A549 (cell line): Measurements from ENCODE around the gene ADAMTS12. TPM values are rescaled to one million over a fixed set of nuclear protein-coding genes. Genes with fewer than 3 reads are reported as not detected.

ENCODE experiments used
- ATAC-seq, 2 experiments: fragments of 200-7000 bp in 1 of 2; fragments of >200 bp in 1 of 2; cut with Nextera tagmentation in 1 of 2; cut with Tn5 transposase in 1 of 2; 3 replicates each; pipeline versions ENCODE4 v1.8.0 to v1.9.1; 2018 to 2020; ENCODE audit warnings: mild to moderate bottlenecking in 1 of 2, moderate library complexity in 1 of 2
- CTCF ChIA-PET: fragments of 300-600 bp; sonication (Branson Sonifier 250); formaldehyde crosslinking; extraction: SDS; loops from one replicate; lab custom pipeline; 2021; ENCODE audit warnings: antibody characterized with exemption, inconsistent platforms; lab: Yijun Ruan, JAX
- POLR2A ChIA-PET: fragments of 350-600 bp; formaldehyde crosslinking; extraction: SDS; loops from one replicate; lab custom pipeline; 2021; ENCODE audit warnings: antibody characterized with exemption, inconsistent platforms; lab: Yijun Ruan, JAX
- DNase-seq, 2 experiments: peaks; one replicate each; pipeline versions ENCODE4 v3.0.0 to v3.0.0-alpha.2; 2011 to 2016; ENCODE audit warnings: low read depth in 1 of 2, low spot score in 1 of 2
- FAIRE-seq: peaks from 2 replicates; lab custom pipeline; 2011; peaks lifted over from hg19 to GRCh38; lab: Jason Lieb, UNC
- H3K27ac ChIP-seq, 2 experiments: fragments of >200 bp; sonication (Bioruptor Twin); formaldehyde crosslinking; 3 replicates each; pipeline ENCODE4 v1.5.1; 2016 to 2017
- H3K4me1 ChIP-seq: fragments of >200 bp; sonication (Bioruptor Twin); formaldehyde crosslinking; 3 replicates; pipeline ENCODE4 v1.6.1; 2016
- H3K4me2 ChIP-seq: fragments of >200 bp; sonication (Bioruptor Twin); formaldehyde crosslinking; 3 replicates; pipeline ENCODE4 v1.6.1; 2016
- H3K4me3 ChIP-seq: fragments of >200 bp; sonication (Bioruptor Twin); formaldehyde crosslinking; 3 replicates; pipeline ENCODE4 v1.5.1; 2016
- H3K9me3 ChIP-seq: fragments of >200 bp; sonication (Bioruptor Twin); formaldehyde crosslinking; 3 replicates; pipeline ENCODE4 v1.6.1; 2016
- BCL3 ChIP-seq: fragments of >200 bp; sonication (Bioruptor Twin); formaldehyde crosslinking; IDR thresholded peaks from 3 replicates; pipeline ENCODE4 v1.6.1; 2016
- CBX8 ChIP-seq: fragments of 200-600 bp; sonication (generic); IDR thresholded peaks from 2 replicates; pipeline ENCODE4 v1.6.1; 2016
- CHD2 ChIP-seq: fragments of 150-350 bp; IDR thresholded peaks from 2 replicates; pipeline ENCODE4 v1.6.1; 2014; ENCODE audit warnings: low read length; ENCODE audit not compliant: partially characterized antibody
- E2F6 ChIP-seq: IDR thresholded peaks from 2 replicates; pipeline ENCODE4 v1.6.1; 2012; ENCODE audit warnings: low read depth, borderline replicate concordance
- EP300 ChIP-seq, 2 experiments: fragments of >200 bp; sonication (Bioruptor Twin); formaldehyde crosslinking; IDR thresholded peaks; 2 replicates in 1 of 2; 3 replicates in 1 of 2; pipeline ENCODE4 v1.6.1; 2016 to 2017
- FOSB ChIP-seq: fragments of 250-450 bp; sonication (Bioruptor Pico); IDR thresholded peaks from 2 replicates; pipeline ENCODE4 v1.5.0; 2020; ENCODE audit warnings: mild to moderate bottlenecking, moderate library complexity
- FOXS1 ChIP-seq: fragments of 250-450 bp; sonication (Bioruptor Pico); IDR thresholded peaks from 2 replicates; pipeline ENCODE4 v1.5.0; 2020; ENCODE audit warnings: mild to moderate bottlenecking, moderate library complexity
- HES2 ChIP-seq: fragments of >200 bp; sonication (Bioruptor Twin); formaldehyde crosslinking; IDR thresholded peaks from 2 replicates; pipeline ENCODE4 v1.6.1; 2016
- HOXA7 ChIP-seq: fragments of 250-450 bp; sonication (Bioruptor Pico); IDR thresholded peaks from 2 replicates; pipeline ENCODE4 v1.5.0; 2020; ENCODE audit warnings: mild to moderate bottlenecking, moderate library complexity
- HOXB5 ChIP-seq: fragments of 250-450 bp; sonication (Bioruptor Pico); IDR thresholded peaks from 2 replicates; pipeline ENCODE4 v1.5.0; 2020; ENCODE audit warnings: mild to moderate bottlenecking, moderate library complexity
- JUNB ChIP-seq: fragments of >200 bp; sonication (Bioruptor Twin); formaldehyde crosslinking; IDR thresholded peaks from 2 replicates; pipeline ENCODE4 v1.6.1; 2016
- KDM1A ChIP-seq: fragments of 200-600 bp; sonication (generic); IDR thresholded peaks from 2 replicates; pipeline ENCODE4 v1.6.1; 2016; ENCODE audit warnings: low read depth, mild to moderate bottlenecking
- KDM5A ChIP-seq: fragments of 200-600 bp; sonication (generic); IDR thresholded peaks from 2 replicates; pipeline ENCODE4 v1.6.1; 2016; ENCODE audit warnings: antibody characterized with exemption, mild to moderate bottlenecking
- MYC ChIP-seq: IDR thresholded peaks from 2 replicates; pipeline ENCODE4 v1.6.1; 2012; ENCODE audit warnings: mild to moderate bottlenecking, inconsistent platforms, low read length, improper control_type of control experiment, borderline replicate concordance
- NPAS2 ChIP-seq: fragments of 250-450 bp; sonication (Bioruptor Pico); IDR thresholded peaks from 2 replicates; pipeline ENCODE4 v1.8.0; 2022; ENCODE audit warnings: mild to moderate bottlenecking, moderate library complexity, borderline replicate concordance
- RNF2 ChIP-seq: fragments of 200-600 bp; sonication (generic); IDR thresholded peaks from 2 replicates; pipeline ENCODE4 v1.6.1; 2016; ENCODE audit warnings: low read depth, mild to moderate bottlenecking, antibody characterized with exemption, moderate library complexity, borderline replicate concordance
- SMC3 ChIP-seq: fragments of >200 bp; sonication (Bioruptor Twin); formaldehyde crosslinking; IDR thresholded peaks from 3 replicates; pipeline ENCODE4 v1.6.1; 2018; ENCODE audit warnings: inconsistent platforms
- WGBS: methylation state at CpG from one replicate; pipeline ENCODE4 v1.1.6; 2017; ENCODE audit errors: missing lambda C conversion rate; 5-methylcytosine and 5-hydroxymethylcytosine counted together
- polyA plus RNA-seq, 4 experiments: library from polyadenylated mRNA; depleted of rRNA in 3 of 4; stranded (reverse); fragments of >200 nt; fragmentation: RNase III in 1 of 4; extraction: RNeasy Plus Mini Kit Qiagen cat#74134 plus additional on column Dnase treatment in 1 of 4; gene quantifications; 2 replicates in 3 of 4; 3 replicates in 1 of 4; pipeline ENCODE4 v1.2.3, GENCODE V29; 2011 to 2017

ADAMTS12 gene
- polyA plus RNA-seq, 2 of the 4 experiments (the other 2 are of a cell fraction), result 4.8 to 6.8 TPM

- TF ChIP-seq HES2, result no peak
- TF ChIP-seq BCL3, result no peak
Measured at GRCh38 chr5:33688066-33688465, 203.7 kb downstream of the ADAMTS12 start (continued).

- H3K27ac ChIP-seq, result no peak overlapping the region
- 49% methylated on average over 11 of the region's 11 CpGs for WGBS
- FAIRE-seq, result no peak
- no peak for DNase-seq
- CTCF ChIA-PET, result no interaction called here
- no peaks in the 10 kb centered on the region for H3K4me1 ChIP-seq
- POLR2A ChIA-PET, result no interaction called here
- ATAC-seq, result no peak
- H3K4me2 ChIP-seq, result no peak overlapping the region
- no peaks in the 10 kb centered on the region for H3K9me3 ChIP-seq
- H3K4me3 ChIP-seq, result no peak overlapping the region
- TF ChIP-seq FOSB (CRISPR knock-in tag) (no peak), CHD2 (no peak), HOXB5 (no peak), HOXA7 (CRISPR knock-in tag) (no peak), E2F6 (no peak)
Measured at GRCh38 chr5:33685873-33686755, 205.7 kb downstream of the ADAMTS12 start.

GRCh38 chr5:33684496-33685159, 207.2 kb downstream of the ADAMTS12 start:
- ATAC-seq, result no peak
- no peak overlapping the region for H3K4me3 ChIP-seq
- CTCF ChIA-PET, result no interaction called here
- POLR2A ChIA-PET, result no interaction called here
- no peak overlapping the region for H3K27ac ChIP-seq
- no peaks in the 10 kb centered on the region for H3K4me1 ChIP-seq
- 34% methylated on average over 7 of the region's 7 CpGs for WGBS
- H3K9me3 ChIP-seq, result no peaks in the 10 kb centered on the region
- TF ChIP-seq JUNB (no peak), CBX8 (peak; percentile 91), RNF2 (peak; percentile 86)
- DNase-seq, result no peak
- FAIRE-seq, result no peak
- H3K4me2 ChIP-seq, result no peak overlapping the region

GRCh38 chr5:33679791-33680190, 212.0 kb downstream of the ADAMTS12 start:
- H3K4me2 ChIP-seq, result no peak overlapping the region
- no peak overlapping the region for H3K27ac ChIP-seq
- ChIA-PET CTCF (interaction anchor here (1.0 kb wide), 1 partner anchor 290 kb away, joined by 3 read pairs; no protein-coding TSS in a partner anchor), POLR2A (no interaction called here)
- no peak overlapping the region for H3K4me3 ChIP-seq
- no peak for DNase-seq
- ATAC-seq, result no peak
- 51% methylated on average over 2 of the region's 2 CpGs for WGBS
- H3K9me3 ChIP-seq, result no peaks in the 10 kb centered on the region
- TF ChIP-seq SMC3 (no peak), FOXS1 (CRISPR knock-in tag) (no peak), CBX8 (no peak), KDM5A (no peak), E2F6 (no peak), NPAS2 (CRISPR knock-in tag) (no peak), EP300 (IDR thresholded peaks at IDR 0.05) (no peak), KDM1A (no peak), MYC (no peak)
- FAIRE-seq, result no peak
- no peaks in the 10 kb centered on the region for H3K4me1 ChIP-seq
